BLaER1 (cell line): ENCODE measurements around the gene EDIL3.
"Not testable (repeated sequence)": the region's sequence is repeated elsewhere in the genome, so short reads cannot be mapped to it uniquely, and the experiment has no call there.

Experiments used
- H3K27ac ChIP-seq: shearing (Covaris generic); formaldehyde crosslinking; 2 replicates; pipeline ENCODE4 v1.8.1; 2022
- H3K27me3 ChIP-seq: shearing (Covaris generic); formaldehyde crosslinking; 2 replicates; pipeline ENCODE4 v1.8.1; 2022
- H3K36me3 ChIP-seq: shearing (Covaris generic); formaldehyde crosslinking; 2 replicates; pipeline ENCODE4 v1.8.1; 2022
- H3K4me1 ChIP-seq: shearing (Covaris generic); formaldehyde crosslinking; 2 replicates; pipeline ENCODE4 v1.8.1; 2022
- H3K4me2 ChIP-seq: shearing (Covaris generic); formaldehyde crosslinking; 2 replicates; pipeline ENCODE4 v1.8.1; 2022
- H3K4me3 ChIP-seq: shearing (Covaris generic); formaldehyde crosslinking; 2 replicates; pipeline ENCODE4 v1.8.1; 2022
- H3K9ac ChIP-seq: shearing (Covaris generic); formaldehyde crosslinking; 2 replicates; pipeline ENCODE4 v1.8.1; 2022
- H3K9me3 ChIP-seq: shearing (Covaris generic); formaldehyde crosslinking; 2 replicates; pipeline ENCODE4 v1.8.1; 2022
- H4K20me1 ChIP-seq: shearing (Covaris generic); formaldehyde crosslinking; 2 replicates; pipeline ENCODE4 v1.8.1; 2022
- Cebpa-rat ChIP-seq: shearing (Covaris generic); IDR thresholded peaks from 2 replicates; pipeline ENCODE4 v1.8.1; 2022

Gene EDIL3

DNA sequence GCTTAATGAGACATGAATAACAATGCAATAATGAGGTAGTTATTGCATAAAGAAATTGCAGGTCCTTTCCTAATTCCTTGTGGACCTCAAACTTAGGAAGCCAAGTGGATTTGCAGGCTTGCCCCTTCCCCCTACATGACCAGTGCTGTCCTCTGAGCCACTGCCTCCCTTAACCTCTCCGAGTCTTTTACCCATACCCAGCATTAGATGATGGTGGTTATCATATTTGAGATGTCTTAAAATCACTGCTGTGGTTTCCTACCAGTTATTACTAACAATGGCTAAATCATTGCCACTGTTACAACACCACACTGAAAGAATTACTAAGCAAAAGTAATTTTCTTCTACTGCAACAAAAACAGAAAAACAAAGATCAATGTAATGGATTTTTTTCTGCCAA, 170.8 kb downstream of the EDIL3 start:
- Histone ChIP-seq H3K27ac (no peak overlapping the region), H3K4me2 (no peak overlapping the region), H3K9me3 (no peaks in the 10 kb centered on the region), H3K4me3 (no peak overlapping the region), H4K20me1 (no peaks in the 10 kb centered on the region), H3K36me3 (no peaks in the 10 kb centered on the region), H3K4me1 (no peaks in the 10 kb centered on the region), H3K9ac (no peak overlapping the region), H3K27me3 (no peaks in the 10 kb centered on the region)
- TF ChIP-seq Cebpa-rat = no peak

DNA sequence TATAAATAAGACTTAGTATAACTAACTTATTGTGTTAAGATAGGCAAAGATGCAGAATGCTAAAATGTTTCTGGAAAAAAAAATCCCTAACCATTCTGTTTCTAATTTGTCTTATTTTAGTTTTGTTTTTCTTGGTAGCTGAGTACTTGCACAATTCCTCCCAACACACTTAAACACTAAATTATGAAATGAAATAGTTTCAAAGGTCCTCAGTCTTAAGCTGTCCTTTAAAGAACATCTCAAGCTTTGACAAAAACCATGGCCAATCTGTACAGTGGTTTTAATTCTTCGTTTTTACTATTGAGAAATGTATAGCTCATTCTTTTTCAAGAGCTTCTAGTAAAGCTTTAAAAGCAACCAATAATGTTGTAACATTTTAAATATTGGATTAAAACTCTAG, 171.5 kb downstream of the EDIL3 start:
- Histone ChIP-seq H3K27ac (no peak overlapping the region), H3K9me3 (no peaks in the 10 kb centered on the region), H3K36me3 (no peaks in the 10 kb centered on the region), H3K4me2 (no peak overlapping the region), H3K4me1 (no peaks in the 10 kb centered on the region), H4K20me1 (no peaks in the 10 kb centered on the region), H3K4me3 (no peak overlapping the region), H3K27me3 (no peaks in the 10 kb centered on the region), H3K9ac (no peak overlapping the region)
- TF ChIP-seq Cebpa-rat = no peak

DNA sequence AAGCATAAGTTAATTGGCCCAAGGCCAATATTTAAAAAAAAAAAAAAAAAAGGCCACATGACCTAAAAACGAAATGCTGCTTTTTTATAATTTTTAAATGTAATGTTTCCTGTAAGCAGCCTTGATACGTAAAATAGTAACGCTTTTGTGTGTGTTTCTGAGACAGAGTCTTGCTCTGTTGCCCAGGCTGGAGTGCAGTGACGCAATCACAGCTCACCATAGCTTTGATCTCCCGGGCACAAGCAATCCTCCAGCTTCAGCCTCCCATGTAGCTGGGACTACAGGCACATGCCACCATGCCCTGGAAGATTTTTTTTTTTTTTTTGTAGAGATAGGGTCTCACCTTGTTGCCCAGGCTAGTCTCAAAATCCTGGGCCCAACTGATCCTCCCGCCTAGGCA, 179.9 kb downstream of the EDIL3 start:
- no peaks in the 10 kb centered on the region for H3K27me3 ChIP-seq

DNA sequence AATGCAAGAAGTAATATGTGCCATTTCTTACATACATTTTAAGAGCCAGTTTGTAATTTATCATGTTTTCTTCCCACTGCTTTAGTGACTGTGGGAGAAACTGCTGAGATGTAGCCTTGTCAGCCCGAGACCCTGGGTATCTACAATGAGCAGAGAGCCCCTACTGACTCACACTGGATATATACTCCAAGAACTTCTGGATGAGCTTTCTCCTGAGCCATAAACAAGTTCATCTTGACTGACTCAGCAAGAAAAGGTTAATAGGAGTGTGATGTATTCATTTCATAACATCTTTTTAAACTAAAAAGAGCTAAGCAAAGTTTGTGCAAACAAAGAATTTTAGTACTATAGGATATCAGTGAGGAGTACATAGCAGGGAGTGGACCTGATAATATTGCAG, 182.5 kb downstream of the EDIL3 start:
- no peak for TF ChIP-seq Cebpa-rat

More for the DNA sequence above, 179.9 kb downstream of the EDIL3 start:
- no peak overlapping the region for H3K4me2 ChIP-seq
- TF ChIP-seq Cebpa-rat = no peak
- H3K9me3 ChIP-seq = no peaks in the 10 kb centered on the region
- no peak overlapping the region for H3K9ac ChIP-seq
- H3K36me3 ChIP-seq = no peaks in the 10 kb centered on the region
- H3K27ac ChIP-seq = no peak overlapping the region
- H3K4me1 ChIP-seq = no peaks in the 10 kb centered on the region
- no peak overlapping the region for H3K4me3 ChIP-seq
- no peaks in the 10 kb centered on the region for H4K20me1 ChIP-seq

DNA sequence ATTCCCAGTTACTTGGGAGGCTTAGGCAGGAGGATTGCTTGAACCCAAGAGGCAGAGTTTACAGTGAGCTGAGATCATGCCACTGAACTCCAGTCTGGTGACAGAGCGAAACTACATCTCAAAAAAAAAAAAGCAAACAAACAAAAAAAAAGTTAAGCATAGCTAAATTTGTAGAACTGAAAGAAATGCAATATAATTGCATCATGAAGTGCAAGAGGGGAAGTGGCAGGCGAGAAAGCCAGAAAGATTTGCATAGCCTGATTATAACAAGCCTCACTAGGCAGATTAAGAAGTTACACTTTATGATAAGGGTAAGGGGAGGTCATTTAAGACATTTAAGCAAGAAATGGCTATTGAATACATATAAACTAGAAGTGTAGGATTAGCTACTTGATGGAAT, 187.1 kb downstream of the EDIL3 start:
- Histone ChIP-seq H3K27me3 (no peaks in the 10 kb centered on the region), H3K9me3 (no peaks in the 10 kb centered on the region), H3K4me1 (no peaks in the 10 kb centered on the region), H3K4me3 (no peak overlapping the region), H3K9ac (no peak overlapping the region), H3K27ac (no peak overlapping the region), H3K36me3 (no peaks in the 10 kb centered on the region), H3K4me2 (no peak overlapping the region), H4K20me1 (no peaks in the 10 kb centered on the region)
- no peak for TF ChIP-seq Cebpa-rat

More for the DNA sequence above, 182.5 kb downstream of the EDIL3 start:
- H3K36me3 ChIP-seq = no peaks in the 10 kb centered on the region
- no peaks in the 10 kb centered on the region for H4K20me1 ChIP-seq
- no peaks in the 10 kb centered on the region for H3K4me1 ChIP-seq
- H3K4me3 ChIP-seq = no peak overlapping the region
- H3K27me3 ChIP-seq = no peaks in the 10 kb centered on the region
- H3K9ac ChIP-seq = no peak overlapping the region
- H3K27ac ChIP-seq = no peak overlapping the region
- H3K4me2 ChIP-seq = no peak overlapping the region
- H3K9me3 ChIP-seq = no peaks in the 10 kb centered on the region

DNA sequence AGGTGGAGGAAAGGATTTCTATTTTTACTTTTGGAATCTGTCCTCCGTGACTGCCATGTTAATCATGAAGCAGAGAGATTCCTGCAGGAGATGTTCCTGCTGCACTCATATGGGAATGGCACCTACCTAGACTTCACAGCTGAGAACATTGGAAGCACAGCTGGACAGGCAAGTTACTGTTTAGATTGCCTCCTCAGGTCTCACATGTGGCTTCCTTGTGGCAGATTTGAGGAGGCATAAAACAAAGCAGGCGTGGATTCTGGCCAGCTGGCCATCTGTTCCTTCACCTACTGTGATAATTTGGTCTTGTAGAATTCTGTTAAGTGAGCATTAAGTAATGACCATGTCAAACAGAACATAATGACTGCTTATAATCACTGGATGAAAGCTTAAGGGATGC, 193.4 kb downstream of the EDIL3 start:
- Histone ChIP-seq H3K27ac (no peak overlapping the region), H3K4me3 (no peak overlapping the region), H3K4me1 (no peaks in the 10 kb centered on the region), H3K36me3 (no peaks in the 10 kb centered on the region), H3K9me3 (no peaks in the 10 kb centered on the region), H4K20me1 (no peaks in the 10 kb centered on the region), H3K27me3 (no peaks in the 10 kb centered on the region), H3K9ac (no peak overlapping the region), H3K4me2 (no peak overlapping the region)
- no peak for TF ChIP-seq Cebpa-rat

DNA sequence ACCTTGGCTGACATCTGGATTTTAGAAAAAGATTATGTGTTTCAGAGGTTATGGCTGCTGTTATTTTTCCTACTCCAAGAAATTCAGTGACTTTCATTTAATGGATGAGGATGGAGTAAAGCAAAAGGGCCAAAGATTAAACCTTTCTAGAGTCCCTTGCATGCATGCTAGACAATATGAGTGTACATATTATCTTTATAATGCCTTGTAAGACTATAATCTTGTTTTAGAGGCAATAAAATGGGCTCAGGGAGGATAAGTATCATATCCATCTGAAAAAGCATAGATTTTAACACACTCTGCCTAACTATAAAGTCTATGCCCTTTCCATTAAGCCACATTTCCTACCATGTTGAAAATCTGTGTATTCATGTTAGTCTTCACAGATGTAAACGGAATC, 199.8 kb downstream of the EDIL3 start:
- Histone ChIP-seq H3K4me1 (peaks cover 9% of the 10 kb centered on the region), H3K9ac (no peak overlapping the region), H3K36me3 (no peaks in the 10 kb centered on the region), H3K9me3 (no peaks in the 10 kb centered on the region), H3K4me2 (no peak overlapping the region), H4K20me1 (no peaks in the 10 kb centered on the region), H3K27me3 (no peaks in the 10 kb centered on the region), H3K4me3 (no peak overlapping the region), H3K27ac (no peak overlapping the region)
- no peak for TF ChIP-seq Cebpa-rat

DNA sequence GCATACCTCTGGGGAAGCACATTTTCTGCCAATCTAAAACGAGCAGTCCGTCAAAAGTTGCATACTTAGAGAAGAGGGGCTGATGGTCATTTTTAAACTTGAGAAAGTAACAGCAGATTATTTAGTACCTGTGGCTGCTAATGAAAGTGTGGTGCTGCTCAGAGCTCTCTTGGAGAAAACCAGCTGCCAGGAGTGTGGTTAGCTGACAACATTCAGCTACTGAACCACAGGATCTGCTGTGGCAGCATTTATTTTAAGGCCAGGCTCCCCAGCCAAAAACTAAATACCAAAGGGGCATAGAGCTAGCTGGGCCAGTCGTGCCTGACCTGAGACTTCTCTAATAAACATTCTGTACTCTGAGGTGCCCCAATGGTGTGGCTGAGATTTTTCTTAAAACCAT, 203.6 kb downstream of the EDIL3 start:
- Histone ChIP-seq H3K27me3 (no peaks in the 10 kb centered on the region), H4K20me1 (no peaks in the 10 kb centered on the region), H3K9me3 (no peaks in the 10 kb centered on the region), H3K4me2 (no peak overlapping the region), H3K4me1 (peaks cover 9% of the 10 kb centered on the region), H3K27ac (no peak overlapping the region), H3K9ac (no peak overlapping the region), H3K36me3 (no peaks in the 10 kb centered on the region), H3K4me3 (no peak overlapping the region)
- no peak for TF ChIP-seq Cebpa-rat

DNA sequence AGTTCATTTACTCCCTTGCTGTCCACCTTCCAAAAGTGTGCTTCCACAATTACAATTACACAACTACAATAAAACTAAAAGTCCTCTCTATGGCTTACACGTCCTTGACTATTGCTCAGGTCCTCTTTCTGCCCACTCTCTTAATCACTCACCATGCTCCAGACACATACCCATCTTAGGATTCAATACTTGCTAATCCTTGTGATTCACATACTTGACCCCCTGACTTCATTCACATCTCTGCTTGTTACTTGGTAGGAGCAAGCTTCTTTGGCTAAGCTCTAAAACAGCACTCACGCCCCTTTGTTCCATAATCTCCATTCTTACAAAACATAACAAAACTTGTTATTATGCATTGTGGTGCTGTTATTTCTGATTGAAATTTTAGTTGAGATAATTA, 215.8 kb downstream of the EDIL3 start:
- no peaks in the 10 kb centered on the region for H3K36me3 ChIP-seq
- TF ChIP-seq Cebpa-rat = no peak
- no peaks in the 10 kb centered on the region for H4K20me1 ChIP-seq
- no peak overlapping the region for H3K4me2 ChIP-seq
- H3K9ac ChIP-seq = no peak overlapping the region
- no peaks in the 10 kb centered on the region for H3K27me3 ChIP-seq
- no peaks in the 10 kb centered on the region for H3K9me3 ChIP-seq
- no peak overlapping the region for H3K4me3 ChIP-seq
- H3K27ac ChIP-seq = no peak overlapping the region
- no peaks in the 10 kb centered on the region for H3K4me1 ChIP-seq

DNA sequence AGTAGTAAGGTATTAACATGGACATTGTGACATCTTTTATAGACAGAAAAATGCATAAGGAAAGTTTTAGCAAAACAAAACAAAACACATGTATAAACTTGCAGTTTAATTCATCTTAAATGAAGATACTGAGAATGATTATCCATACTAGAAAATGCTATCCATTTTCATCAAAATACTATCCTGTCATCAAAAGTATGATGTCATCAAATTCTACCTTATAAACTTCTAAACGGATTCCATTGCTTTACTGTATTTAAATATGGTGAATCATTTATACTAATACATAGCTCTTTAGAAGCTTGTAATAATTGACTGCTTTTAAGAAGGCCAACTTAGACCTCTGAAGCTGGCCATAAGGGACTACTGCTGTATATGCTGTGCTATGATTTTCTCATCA, 221.0 kb downstream of the EDIL3 start:
- H3K9me3 ChIP-seq = no peaks in the 10 kb centered on the region
- no peak overlapping the region for H3K4me2 ChIP-seq
- TF ChIP-seq Cebpa-rat = no peak
- H3K27ac ChIP-seq = no peak overlapping the region
- no peaks in the 10 kb centered on the region for H4K20me1 ChIP-seq
- no peak overlapping the region for H3K9ac ChIP-seq
- H3K4me1 ChIP-seq = no peaks in the 10 kb centered on the region
- H3K4me3 ChIP-seq = no peak overlapping the region
- no peaks in the 10 kb centered on the region for H3K27me3 ChIP-seq
- no peaks in the 10 kb centered on the region for H3K36me3 ChIP-seq

DNA sequence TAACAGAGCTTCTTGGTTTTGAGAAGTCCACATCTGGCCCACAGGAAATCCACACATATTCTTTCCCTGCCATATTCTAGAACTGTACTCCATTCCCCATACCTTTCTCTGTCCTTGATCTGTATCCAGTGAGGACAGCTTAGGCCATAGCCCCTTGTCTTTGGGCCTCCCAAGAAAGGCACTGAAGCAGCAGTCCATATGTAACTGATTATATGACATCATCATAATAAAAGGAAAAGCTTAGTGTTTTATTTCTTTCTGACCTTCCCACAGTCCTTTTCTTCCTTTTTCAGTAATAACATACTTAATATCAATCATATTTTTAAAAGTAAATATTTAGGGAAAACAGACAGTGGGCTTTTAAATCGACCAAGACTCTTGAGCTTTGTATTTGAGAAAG, 222.0 kb downstream of the EDIL3 start:
- H4K20me1 ChIP-seq = no peaks in the 10 kb centered on the region
- H3K4me1 ChIP-seq = no peaks in the 10 kb centered on the region
- H3K4me2 ChIP-seq = no peak overlapping the region
- no peak overlapping the region for H3K27ac ChIP-seq
- no peak overlapping the region for H3K9ac ChIP-seq
- no peaks in the 10 kb centered on the region for H3K9me3 ChIP-seq
- no peak overlapping the region for H3K4me3 ChIP-seq
- H3K36me3 ChIP-seq = no peaks in the 10 kb centered on the region
- H3K27me3 ChIP-seq = no peaks in the 10 kb centered on the region
- no peak for TF ChIP-seq Cebpa-rat

DNA sequence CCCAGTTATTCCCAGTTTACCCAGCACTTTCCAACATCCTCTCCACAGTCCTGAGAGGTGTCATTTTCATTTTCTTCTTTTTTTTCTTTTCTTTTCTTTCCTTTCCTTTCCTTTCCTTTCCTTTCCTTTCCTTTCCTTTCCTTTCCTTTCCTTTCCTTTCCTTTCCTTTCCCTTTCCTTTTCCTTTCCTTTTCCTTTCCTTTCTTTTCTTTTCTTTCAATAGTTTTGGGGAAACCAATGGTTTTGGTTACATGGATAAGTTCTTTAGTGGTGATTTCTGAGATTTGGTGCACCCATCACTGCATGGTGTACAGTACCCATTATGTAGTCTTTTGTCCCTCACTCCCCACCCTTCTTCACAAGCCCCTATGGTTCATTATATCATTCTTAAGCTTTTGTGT, 224.0 kb downstream of the EDIL3 start:
- H3K9ac ChIP-seq, H3K4me1 ChIP-seq, H3K27me3 ChIP-seq, H3K27ac ChIP-seq, H3K9me3 ChIP-seq, H3K36me3 ChIP-seq, H3K4me3 ChIP-seq, H4K20me1 ChIP-seq, H3K4me2 ChIP-seq: not testable (repeated sequence)
